CD1c-positive myeloid dendritic cell (primary cell): ENCODE measurements around the gene SEC16A.
A peak's percentile ranks its signal among the peaks of the same experiment; 100 is the strongest.

ENCODE experiments used
- DNase-seq: peaks from one replicate; pipeline ENCODE4 v3.0.0-alpha.2; 2016; ENCODE audit errors: extremely low spot score

The SEC16A gene

GRCh38 chr9:136485049-136486045 lies 2.5 kb upstream of the SEC16A start:
- peak; percentile 84 for DNase-seq

- DNase-seq: no peak
Measured at GRCh38 chr9:136484153-136485048, 1.6 kb upstream of the SEC16A start.

GRCh38 chr9:136483589-136484152 lies 831 bp upstream of the SEC16A start:
- DNase-seq: peak; percentile 98

- peak; percentile 62 for DNase-seq
Measured at GRCh38 chr9:136482046-136482792, 621 bp downstream of the SEC16A start.

- no peak for DNase-seq
Measured at GRCh38 chr9:136481558-136481957, 1.3 kb downstream of the SEC16A start.

GRCh38 chr9:136476369-136477150 lies 6.3 kb downstream of the SEC16A start:
- DNase-seq: no peak

GRCh38 chr9:136474974-136475865 lies 7.6 kb downstream of the SEC16A start:
- no peak for DNase-seq

- no peak for DNase-seq
Measured at GRCh38 chr9:136474021-136474640, 8.7 kb downstream of the SEC16A start.

GRCh38 chr9:136473354-136473721 lies 9.5 kb downstream of the SEC16A start:
- DNase-seq: no peak

- no peak for DNase-seq
Measured at GRCh38 chr9:136472640-136473353, 10.0 kb downstream of the SEC16A start.

GRCh38 chr9:136471802-136472487 lies 10.9 kb downstream of the SEC16A start:
- DNase-seq: no peak

GRCh38 chr9:136470792-136471469 lies 11.9 kb downstream of the SEC16A start:
- no peak for DNase-seq

GRCh38 chr9:136470356-136470755 lies 12.5 kb downstream of the SEC16A start:
- DNase-seq: no peak

GRCh38 chr9:136467766-136468165 lies 15.1 kb downstream of the SEC16A start:
- no peak for DNase-seq

- no peak for DNase-seq
Measured at GRCh38 chr9:136466155-136466541, 16.7 kb downstream of the SEC16A start.

GRCh38 chr9:136465500-136466154 lies 17.2 kb downstream of the SEC16A start:
- no peak for DNase-seq

GRCh38 chr9:136464241-136464640 lies 18.6 kb downstream of the SEC16A start:
- DNase-seq: no peak
